Measurements from ENCODE around the gene HMCN1.

GRCh38 chr1:185966471-185966870 lies 232.3 kb downstream of the HMCN1 start:
- no peak for TF ChIP-seq SNAI2 (CRISPR knock-in tag; IDR thresholded peaks at IDR 0.05)
- TF ChIP-seq PPARA (CRISPR knock-in tag; IDR thresholded peaks at IDR 0.05; ENCODE audit: borderline replicate concordance): no peak
- TF ChIP-seq ZNF8 (CRISPR knock-in tag; IDR thresholded peaks at IDR 0.05): no peak
- TF ChIP-seq GLIS3 (CRISPR knock-in tag; IDR thresholded peaks at IDR 0.05): no peak
- no peak for TF ChIP-seq RARB (CRISPR knock-in tag; IDR thresholded peaks at IDR 0.05)
- no peak for TF ChIP-seq ESRRG (CRISPR knock-in tag; IDR thresholded peaks at IDR 0.05)
- TF ChIP-seq PATZ1 (CRISPR knock-in tag; IDR thresholded peaks at IDR 0.05; ENCODE audit: borderline replicate concordance): no peak
- no peak for TF ChIP-seq CREB5 (CRISPR knock-in tag; IDR thresholded peaks at IDR 0.05; ENCODE audit: low read depth)
- no peak for TF ChIP-seq ZNF565 (CRISPR knock-in tag; conservative IDR thresholded peaks at IDR 0.05; ENCODE audit: low read depth)
